HEK293 (cell line): ENCODE data around the gene WWOX.

Experiments used
- CTCF ChIA-PET: fragments of 350-600 bp; formaldehyde crosslinking; extraction: SDS; loops from one replicate; lab custom pipeline; 2021; ENCODE audit warnings: antibody characterized with exemption; lab: Yijun Ruan, JAX
- POLR2A ChIA-PET: fragments of 300-600 bp; formaldehyde crosslinking; extraction: SDS; loops from one replicate; lab custom pipeline; 2020; ENCODE audit warnings: antibody characterized with exemption, inconsistent platforms; lab: Yijun Ruan, JAX
- H3K27ac ChIP-seq: fragments of 200-500 bp; sonication (Bioruptor generic); 2 replicates; pipeline ENCODE4 v1.5.1; 2014; ENCODE audit warnings: low read depth, low read length, control low read depth, inconsistent platforms; ENCODE audit errors: extremely low read depth
- H3K36me3 ChIP-seq, 2 experiments: fragments of 200-500 bp in 1 of 2; sonication (Bioruptor generic) in 1 of 2; 1 replicate in 1 of 2; 2 replicates in 1 of 2; pipeline ENCODE4 v1.5.1; 2014 to 2017; ENCODE audit warnings: inconsistent platforms in 2 of 2, low read length in 2 of 2; ENCODE audit not compliant: control insufficient read depth in 2 of 2, insufficient read depth in 1 of 2
- H3K4me1 ChIP-seq: fragments of 200-500 bp; sonication (Bioruptor generic); 2 replicates; pipeline ENCODE4 v1.5.1; 2014; ENCODE audit warnings: mild to moderate bottlenecking, low read length, inconsistent platforms; ENCODE audit not compliant: control insufficient read depth, insufficient read depth
- H3K4me3 ChIP-seq: 2 replicates; pipeline ENCODE4 v1.5.1; 2011; ENCODE audit warnings: low read depth, mild to moderate bottlenecking, control low read depth, low read length, moderate library complexity
- H3K9me3 ChIP-seq: fragments of 200-500 bp; sonication (Bioruptor generic); 2 replicates; pipeline ENCODE4 v1.5.1; 2014; ENCODE audit warnings: low read depth, low read length, inconsistent platforms; ENCODE audit not compliant: control insufficient read depth, insufficient read depth
- GLIS1 ChIP-seq: fragments of 450-650 bp; formaldehyde crosslinking; IDR thresholded peaks from 2 replicates; pipeline ENCODE4 v1.5.1; 2016; ENCODE audit warnings: missing biosample characterization, missing genetic modification characterization
- HOXC10 ChIP-seq: sonication (generic); formaldehyde crosslinking; IDR thresholded peaks from 2 replicates; pipeline ENCODE4 v1.8.1; 2023; ENCODE audit warnings: mild to moderate bottlenecking, missing genetic modification reagents
- HOXD13 ChIP-seq: sonication (generic); formaldehyde crosslinking; IDR thresholded peaks from 2 replicates; pipeline ENCODE4 v1.8.0; 2022; ENCODE audit warnings: missing genetic modification reagents, borderline replicate concordance
- MZF1 ChIP-seq: fragments of 450-650 bp; formaldehyde crosslinking; IDR thresholded peaks from 2 replicates; pipeline ENCODE4 v1.5.1; 2017; ENCODE audit warnings: missing biosample characterization, missing genetic modification characterization, borderline replicate concordance
- SCRT1 ChIP-seq: fragments of 450-650 bp; formaldehyde crosslinking; IDR thresholded peaks from 2 replicates; pipeline ENCODE4 v1.5.1; 2016; ENCODE audit warnings: missing biosample characterization, missing genetic modification characterization, borderline replicate concordance
- YY1 ChIP-seq: fragments of 450-650 bp; formaldehyde crosslinking; IDR thresholded peaks from 2 replicates; pipeline ENCODE4 v1.5.1; 2018; ENCODE audit warnings: missing biosample characterization, missing genetic modification characterization
- YY2 ChIP-seq: fragments of 450-650 bp; formaldehyde crosslinking; IDR thresholded peaks from 2 replicates; pipeline ENCODE4 v1.5.1; 2016; ENCODE audit warnings: missing biosample characterization, missing genetic modification characterization
- ZBTB48 ChIP-seq: fragments of 450-650 bp; formaldehyde crosslinking; IDR thresholded peaks from 2 replicates; pipeline ENCODE4 v1.5.1; 2016; ENCODE audit warnings: missing biosample characterization, missing genetic modification characterization
- ZFP41 ChIP-seq: fragments of 450-650 bp; formaldehyde crosslinking; IDR thresholded peaks from 2 replicates; pipeline ENCODE4 v1.5.1; 2016; ENCODE audit warnings: missing biosample characterization, missing genetic modification characterization, borderline replicate concordance
- ZNF10 ChIP-seq: fragments of 450-650 bp; formaldehyde crosslinking; IDR thresholded peaks from 2 replicates; pipeline ENCODE4 v1.5.1; 2017; ENCODE audit warnings: missing biosample characterization, missing genetic modification characterization
- ZNF114 ChIP-seq: fragments of 450-650 bp; formaldehyde crosslinking; IDR thresholded peaks from 2 replicates; pipeline ENCODE4 v1.5.0; 2017; ENCODE audit warnings: missing biosample characterization, missing genetic modification characterization
- ZNF121 ChIP-seq: fragments of 450-650 bp; formaldehyde crosslinking; IDR thresholded peaks from 2 replicates; pipeline ENCODE4 v1.5.1; 2016; ENCODE audit warnings: missing biosample characterization, missing genetic modification characterization
- ZNF133 ChIP-seq: fragments of 450-650 bp; formaldehyde crosslinking; IDR thresholded peaks from 2 replicates; pipeline ENCODE4 v1.5.1; 2016; ENCODE audit warnings: missing biosample characterization, missing genetic modification characterization
- ZNF169 ChIP-seq: fragments of 450-650 bp; formaldehyde crosslinking; IDR thresholded peaks from 2 replicates; pipeline ENCODE4 v1.5.1; 2016; ENCODE audit warnings: missing biosample characterization, missing genetic modification characterization
- ZNF341 ChIP-seq: fragments of 450-650 bp; formaldehyde crosslinking; IDR thresholded peaks from 2 replicates; pipeline ENCODE4; 2016; ENCODE audit warnings: low read depth, missing biosample characterization, missing genetic modification characterization
- ZNF394 ChIP-seq: fragments of 450-650 bp; formaldehyde crosslinking; IDR thresholded peaks from 2 replicates; pipeline ENCODE4 v1.5.1; 2016; ENCODE audit warnings: missing biosample characterization, missing genetic modification characterization, mild to moderate bottlenecking, moderate library complexity, borderline replicate concordance
- ZNF433 ChIP-seq: fragments of 450-650 bp; formaldehyde crosslinking; IDR thresholded peaks from 2 replicates; pipeline ENCODE4 v1.5.1; 2016; ENCODE audit warnings: missing biosample characterization, missing genetic modification characterization, low read depth
- ZNF473 ChIP-seq: fragments of 450-650 bp; formaldehyde crosslinking; IDR thresholded peaks from 2 replicates; pipeline ENCODE4 v1.5.1; 2017; ENCODE audit warnings: missing biosample characterization, missing genetic modification characterization
- ZNF560 ChIP-seq: fragments of 450-650 bp; formaldehyde crosslinking; IDR thresholded peaks from 2 replicates; pipeline ENCODE4 v1.5.1; 2017; ENCODE audit warnings: missing biosample characterization, missing genetic modification characterization, borderline replicate concordance
- ZNF561 ChIP-seq: fragments of 450-650 bp; IDR thresholded peaks from 2 replicates; pipeline ENCODE4 v1.5.1; 2018; ENCODE audit warnings: missing biosample characterization, missing genetic modification characterization, borderline replicate concordance
- ZNF629 ChIP-seq: fragments of 450-650 bp; formaldehyde crosslinking; IDR thresholded peaks from 2 replicates; pipeline ENCODE4 v1.5.1; 2017; ENCODE audit warnings: missing biosample characterization, missing genetic modification characterization
- ZNF677 ChIP-seq: fragments of 450-650 bp; IDR thresholded peaks from 2 replicates; pipeline ENCODE4 v1.5.0; 2018; ENCODE audit warnings: missing biosample characterization, mild to moderate bottlenecking, missing genetic modification characterization, moderate library complexity
- ZNF768 ChIP-seq: fragments of 450-650 bp; formaldehyde crosslinking; IDR thresholded peaks from 2 replicates; pipeline ENCODE4 v1.5.1; 2018; ENCODE audit warnings: missing biosample characterization, mild to moderate bottlenecking, missing genetic modification characterization
- ZNF777 ChIP-seq: fragments of 450-650 bp; formaldehyde crosslinking; IDR thresholded peaks from 2 replicates; pipeline ENCODE4 v1.5.1; 2017; ENCODE audit warnings: missing biosample characterization, missing genetic modification characterization, borderline replicate concordance
- ZSCAN23 ChIP-seq: fragments of 450-650 bp; formaldehyde crosslinking; IDR thresholded peaks from 2 replicates; pipeline ENCODE4 v1.5.1; 2016; ENCODE audit warnings: missing biosample characterization, missing genetic modification characterization
- TF ChIP-seq, protein P1 (sequence below): fragments of 450-650 bp; formaldehyde crosslinking; IDR thresholded peaks from 2 replicates; pipeline ENCODE4 v1.5.1; 2016; ENCODE audit warnings: missing biosample characterization, missing genetic modification characterization
- TF ChIP-seq, protein P2 (sequence below): fragments of 450-650 bp; IDR thresholded peaks from 2 replicates; pipeline ENCODE4 v1.5.1; 2018; ENCODE audit warnings: missing biosample characterization, mild to moderate bottlenecking, missing genetic modification characterization
- TF ChIP-seq, protein P3 (sequence below): fragments of 450-650 bp; formaldehyde crosslinking; IDR thresholded peaks from 2 replicates; pipeline ENCODE4 v1.5.1; 2016; ENCODE audit warnings: missing biosample characterization, missing genetic modification characterization

Gene WWOX

DNA sequence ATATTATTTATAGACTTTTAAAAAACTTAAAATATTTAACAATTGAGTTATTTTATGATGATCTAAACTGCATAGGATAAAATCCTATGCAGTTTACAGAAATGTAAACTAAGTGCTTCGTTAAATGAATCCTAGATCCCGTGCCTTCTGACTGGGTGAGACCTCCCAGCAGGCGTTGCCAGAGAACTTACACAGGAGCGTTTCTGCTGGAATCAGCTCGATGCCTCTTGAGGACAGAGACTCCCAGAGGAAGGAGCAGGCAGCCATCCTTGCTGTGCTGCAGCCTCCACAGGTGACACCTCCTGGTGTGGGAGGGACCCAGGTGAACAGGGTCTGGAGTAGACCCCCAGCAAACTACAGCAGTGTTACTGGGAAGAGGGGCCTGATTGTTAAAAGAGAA, 160.4 kb downstream of the WWOX start:
- H3K4me1 ChIP-seq, result peaks cover 10% of the 10 kb centered on the region
- ChIA-PET POLR2A (no interaction called here), CTCF (no interaction called here)
- no peak overlapping the region for H3K27ac ChIP-seq
- H3K9me3 ChIP-seq, result no peaks in the 10 kb centered on the region
- H3K4me3 ChIP-seq, result no peak overlapping the region
- TF ChIP-seq ZNF561 (tag by site-specific recombination) (0 out of 2 replicates have a peak, but pooled peaks have one; percentile 50), SCRT1 (0 out of 2 replicates have a peak, but pooled peaks have one; percentile 20), HOXC10 (CRISPR knock-in tag) (no peak)
- H3K36me3 ChIP-seq, result no peaks in the 10 kb centered on the region

DNA sequence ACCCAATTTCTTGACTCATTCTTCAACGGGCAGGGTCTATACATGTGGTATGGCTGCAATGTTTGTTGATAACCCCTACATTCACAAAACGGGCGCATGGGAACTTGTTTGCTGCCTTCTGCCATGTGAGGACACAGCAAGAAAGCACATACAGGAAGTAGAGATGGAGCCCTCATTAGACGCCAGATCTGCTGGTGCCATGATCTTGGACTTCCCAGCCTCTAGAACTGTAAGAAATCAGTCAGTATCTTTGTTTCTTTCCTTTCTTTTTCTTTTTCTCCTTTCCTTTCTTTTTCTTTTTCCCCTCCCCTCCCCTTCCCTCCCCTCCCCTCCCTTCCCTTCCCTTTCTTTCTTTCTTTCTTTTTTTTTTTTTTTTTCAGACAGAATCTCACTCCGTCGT, 165.2 kb downstream of the WWOX start:
- ChIA-PET POLR2A (no interaction called here), CTCF (interaction anchor here (0.6 kb wide), 1 partner anchor 829 kb away, joined by 3 read pairs; no protein-coding TSS in a partner anchor)
- Histone ChIP-seq H3K4me1 (no peaks in the 10 kb centered on the region), H3K36me3 (no peaks in the 10 kb centered on the region), H3K27ac (no peak overlapping the region), H3K4me3 (no peak overlapping the region)
- TF ChIP-seq, protein P1, sequence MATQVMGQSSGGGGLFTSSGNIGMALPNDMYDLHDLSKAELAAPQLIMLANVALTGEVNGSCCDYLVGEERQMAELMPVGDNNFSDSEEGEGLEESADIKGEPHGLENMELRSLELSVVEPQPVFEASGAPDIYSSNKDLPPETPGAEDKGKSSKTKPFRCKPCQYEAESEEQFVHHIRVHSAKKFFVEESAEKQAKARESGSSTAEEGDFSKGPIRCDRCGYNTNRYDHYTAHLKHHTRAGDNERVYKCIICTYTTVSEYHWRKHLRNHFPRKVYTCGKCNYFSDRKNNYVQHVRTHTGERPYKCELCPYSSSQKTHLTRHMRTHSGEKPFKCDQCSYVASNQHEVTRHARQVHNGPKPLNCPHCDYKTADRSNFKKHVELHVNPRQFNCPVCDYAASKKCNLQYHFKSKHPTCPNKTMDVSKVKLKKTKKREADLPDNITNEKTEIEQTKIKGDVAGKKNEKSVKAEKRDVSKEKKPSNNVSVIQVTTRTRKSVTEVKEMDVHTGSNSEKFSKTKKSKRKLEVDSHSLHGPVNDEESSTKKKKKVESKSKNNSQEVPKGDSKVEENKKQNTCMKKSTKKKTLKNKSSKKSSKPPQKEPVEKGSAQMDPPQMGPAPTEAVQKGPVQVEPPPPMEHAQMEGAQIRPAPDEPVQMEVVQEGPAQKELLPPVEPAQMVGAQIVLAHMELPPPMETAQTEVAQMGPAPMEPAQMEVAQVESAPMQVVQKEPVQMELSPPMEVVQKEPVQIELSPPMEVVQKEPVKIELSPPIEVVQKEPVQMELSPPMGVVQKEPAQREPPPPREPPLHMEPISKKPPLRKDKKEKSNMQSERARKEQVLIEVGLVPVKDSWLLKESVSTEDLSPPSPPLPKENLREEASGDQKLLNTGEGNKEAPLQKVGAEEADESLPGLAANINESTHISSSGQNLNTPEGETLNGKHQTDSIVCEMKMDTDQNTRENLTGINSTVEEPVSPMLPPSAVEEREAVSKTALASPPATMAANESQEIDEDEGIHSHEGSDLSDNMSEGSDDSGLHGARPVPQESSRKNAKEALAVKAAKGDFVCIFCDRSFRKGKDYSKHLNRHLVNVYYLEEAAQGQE (tag by site-specific recombination), result no peak
- no peak for TF ChIP-seq ZBTB48
- TF ChIP-seq, protein P2, sequence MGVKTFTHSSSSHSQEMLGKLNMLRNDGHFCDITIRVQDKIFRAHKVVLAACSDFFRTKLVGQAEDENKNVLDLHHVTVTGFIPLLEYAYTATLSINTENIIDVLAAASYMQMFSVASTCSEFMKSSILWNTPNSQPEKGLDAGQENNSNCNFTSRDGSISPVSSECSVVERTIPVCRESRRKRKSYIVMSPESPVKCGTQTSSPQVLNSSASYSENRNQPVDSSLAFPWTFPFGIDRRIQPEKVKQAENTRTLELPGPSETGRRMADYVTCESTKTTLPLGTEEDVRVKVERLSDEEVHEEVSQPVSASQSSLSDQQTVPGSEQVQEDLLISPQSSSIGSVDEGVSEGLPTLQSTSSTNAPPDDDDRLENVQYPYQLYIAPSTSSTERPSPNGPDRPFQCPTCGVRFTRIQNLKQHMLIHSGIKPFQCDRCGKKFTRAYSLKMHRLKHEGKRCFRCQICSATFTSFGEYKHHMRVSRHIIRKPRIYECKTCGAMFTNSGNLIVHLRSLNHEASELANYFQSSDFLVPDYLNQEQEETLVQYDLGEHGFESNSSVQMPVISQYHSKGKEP (tag by site-specific recombination), result no peak
- no peak for TF ChIP-seq ZNF10 (tag by site-specific recombination)
- TF ChIP-seq ZNF169 (tag by site-specific recombination), result no peak
- TF ChIP-seq HOXD13 (CRISPR knock-in tag), result no peak
- no peak for TF ChIP-seq ZNF133
- TF ChIP-seq MZF1, result no peak
- TF ChIP-seq YY1 (tag by site-specific recombination), result no peak
- no peak for TF ChIP-seq ZNF677
- TF ChIP-seq ZNF560 (tag by site-specific recombination), result no peak
- no peak for TF ChIP-seq ZSCAN23 (tag by site-specific recombination)
- TF ChIP-seq, protein P3, sequence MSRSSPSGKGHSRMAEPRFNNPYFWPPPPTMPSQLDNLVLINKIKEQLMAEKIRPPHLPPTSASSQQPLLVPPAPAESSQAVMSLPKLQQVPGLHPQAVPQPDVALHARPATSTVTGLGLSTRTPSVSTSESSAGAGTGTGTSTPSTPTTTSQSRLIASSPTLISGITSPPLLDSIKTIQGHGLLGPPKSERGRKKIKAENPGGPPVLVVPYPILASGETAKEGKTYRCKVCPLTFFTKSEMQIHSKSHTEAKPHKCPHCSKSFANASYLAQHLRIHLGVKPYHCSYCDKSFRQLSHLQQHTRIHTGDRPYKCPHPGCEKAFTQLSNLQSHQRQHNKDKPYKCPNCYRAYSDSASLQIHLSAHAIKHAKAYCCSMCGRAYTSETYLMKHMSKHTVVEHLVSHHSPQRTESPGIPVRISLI, result no peak
- TF ChIP-seq, all 188 proteins: peak for 0
- H3K9me3 ChIP-seq, result no peaks in the 10 kb centered on the region

DNA sequence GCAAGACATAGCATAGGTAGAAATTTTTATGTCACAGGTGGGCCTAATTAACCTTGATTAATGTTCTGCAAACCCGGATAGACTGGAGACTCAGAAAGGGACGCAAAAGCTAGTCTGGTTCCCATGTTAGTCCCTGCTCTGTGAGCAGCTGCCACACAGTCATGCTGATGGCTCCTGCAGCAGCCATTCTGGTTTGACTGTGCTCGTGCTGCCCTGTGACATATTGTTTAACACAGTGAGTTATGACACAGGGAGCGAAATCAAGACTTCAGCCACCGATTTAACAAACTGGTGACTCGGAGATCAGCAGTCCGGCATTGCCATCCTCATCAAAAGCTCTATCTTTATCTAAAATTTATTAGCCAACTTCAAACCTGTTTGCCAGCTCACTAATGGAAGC, 169.8 kb downstream of the WWOX start:
- Histone ChIP-seq H3K9me3 (no peaks in the 10 kb centered on the region), H3K4me3 (no peak overlapping the region), H3K27ac (no peak overlapping the region), H3K4me1 (no peaks in the 10 kb centered on the region), H3K36me3 (no peaks in the 10 kb centered on the region)
- POLR2A ChIA-PET, result no interaction called here
- CTCF ChIA-PET, result interaction anchor here (0.8 kb wide), 1 partner anchor 169 kb away, joined by 3 read pairs; no protein-coding TSS in a partner anchor
- TF ChIP-seq ZNF629 (tag by site-specific recombination), result no peak
- no peak for TF ChIP-seq YY2
- TF ChIP-seq ZNF768, result no peak
- TF ChIP-seq ZNF341 (tag by site-specific recombination), result no peak
- no peak for TF ChIP-seq ZNF777 (tag by site-specific recombination)
- no peak for TF ChIP-seq ZNF394 (tag by site-specific recombination)
- no peak for TF ChIP-seq ZNF473 (tag by site-specific recombination)
- TF ChIP-seq ZNF114 (tag by site-specific recombination), result no peak
- no peak for TF ChIP-seq GLIS1
- no peak for TF ChIP-seq ZNF433
- TF ChIP-seq ZNF121 (tag by site-specific recombination), result no peak
- TF ChIP-seq ZFP41 (tag by site-specific recombination), result no peak
- TF ChIP-seq ZBTB48, result no peak
